COLO668 (cell line): ENCODE data around the gene STK33.

Experiments
- DNase-seq: peaks from one replicate; lab custom pipeline; 2025; ENCODE audit not compliant: unreplicated experiment; lab: John Stamatoyannopoulos, UW

Gene STK33

DNA sequence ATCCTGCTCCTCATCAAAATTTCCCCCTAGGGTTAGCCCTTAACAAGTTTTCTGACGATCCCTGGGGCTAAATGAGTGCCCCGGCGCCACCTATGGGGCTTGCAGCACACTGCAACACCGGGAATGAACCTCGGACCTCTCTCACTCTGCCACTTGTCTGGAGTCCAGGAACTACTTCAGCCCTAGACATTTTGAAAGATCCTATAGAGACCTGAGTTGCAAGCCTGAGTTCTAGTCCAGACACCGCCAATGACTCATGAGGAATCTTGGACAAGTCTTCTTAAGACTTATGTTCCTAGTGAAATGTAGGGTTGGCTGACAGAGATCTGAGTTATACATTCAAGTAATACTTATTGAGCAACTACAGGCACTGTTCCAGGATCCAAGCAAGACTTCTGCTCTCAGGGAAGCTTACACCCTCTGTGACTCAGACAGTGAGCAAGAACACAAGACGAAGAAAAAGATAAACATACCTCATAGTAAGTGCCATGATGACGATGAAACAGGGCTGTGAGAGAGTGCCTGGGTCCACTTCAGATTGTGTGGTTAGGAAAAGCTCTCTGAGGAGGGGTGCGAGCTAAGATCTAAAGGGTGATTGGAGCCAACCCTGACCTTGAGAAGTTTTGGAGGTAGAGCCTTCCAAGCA is 10.2 kb upstream of the STK33 start:
- peak; percentile 38 for DNase-seq

DNA sequence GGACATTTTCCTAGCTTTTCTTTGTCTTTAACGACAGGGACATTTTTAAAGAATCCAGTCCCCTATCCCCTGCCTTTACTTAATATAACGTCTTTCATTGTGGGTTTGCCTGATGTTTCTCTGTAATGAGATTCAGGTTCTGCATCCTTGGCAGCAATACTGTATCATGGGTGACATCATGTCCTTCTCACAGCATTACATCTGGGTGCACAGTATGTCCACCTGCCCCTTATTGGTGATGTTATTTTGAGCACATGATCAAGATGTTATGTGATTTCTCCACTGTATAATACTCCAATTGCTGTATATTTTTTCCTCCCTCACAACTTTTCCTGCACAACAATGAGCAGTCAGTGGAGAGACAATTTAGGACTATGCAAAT is 9.7 kb upstream of the STK33 start:
- no peak for DNase-seq

DNA sequence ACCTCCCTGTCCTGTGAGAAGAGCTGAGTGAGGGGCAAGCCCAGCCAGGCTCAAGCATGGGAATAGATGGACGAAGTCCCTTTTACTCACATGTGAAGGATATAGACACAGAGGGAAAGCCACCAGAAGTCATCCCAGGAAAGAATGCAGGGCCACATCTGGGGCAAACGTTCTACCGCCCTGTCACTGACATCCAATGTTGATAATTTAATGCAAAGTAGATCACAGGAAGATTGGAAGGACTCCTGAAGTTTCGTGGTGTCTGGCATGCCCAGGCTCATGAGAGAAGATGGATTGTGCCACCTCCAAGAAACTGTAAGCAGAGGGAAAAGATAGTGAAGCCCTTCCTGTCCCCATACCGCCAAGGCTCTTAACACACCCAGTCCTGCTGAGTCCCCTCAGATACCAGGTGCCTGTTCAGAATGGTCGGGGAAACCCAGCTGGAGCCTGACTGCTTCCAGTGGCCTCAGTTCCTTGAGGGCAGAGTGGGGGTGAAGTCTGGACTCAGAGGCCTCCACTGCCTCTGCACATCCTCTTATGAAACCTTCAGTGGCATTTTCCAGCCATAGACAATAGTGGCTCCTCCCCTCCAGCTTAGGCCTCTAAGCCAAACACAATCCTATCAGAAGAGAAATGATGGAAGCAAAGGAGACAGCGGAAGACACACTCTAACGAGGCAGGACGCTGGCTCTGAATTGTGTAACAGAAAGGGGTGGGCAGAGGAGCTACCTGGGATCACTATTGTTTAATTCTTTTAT is 7.5 kb upstream of the STK33 start:
- DNase-seq, result no peak

DNA sequence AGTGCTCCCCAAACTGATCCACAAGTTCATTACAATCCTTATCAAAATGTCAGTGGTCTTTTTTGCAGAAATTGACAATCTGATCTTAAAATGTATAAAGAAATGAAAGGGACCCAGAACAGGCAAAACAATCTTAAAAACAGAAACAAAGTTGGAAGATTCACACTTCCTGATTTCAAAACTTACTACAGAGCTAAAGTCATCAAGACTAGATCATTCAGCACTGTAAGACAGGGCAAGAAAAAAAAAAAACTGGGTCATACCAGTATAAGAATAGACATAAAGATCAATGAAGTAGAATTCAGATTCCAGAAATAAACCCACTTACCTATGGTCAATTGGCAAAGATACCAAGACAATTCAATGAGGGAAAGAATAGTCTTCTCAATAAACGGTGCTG is 4.5 kb upstream of the STK33 start:
- no peak for DNase-seq

DNA sequence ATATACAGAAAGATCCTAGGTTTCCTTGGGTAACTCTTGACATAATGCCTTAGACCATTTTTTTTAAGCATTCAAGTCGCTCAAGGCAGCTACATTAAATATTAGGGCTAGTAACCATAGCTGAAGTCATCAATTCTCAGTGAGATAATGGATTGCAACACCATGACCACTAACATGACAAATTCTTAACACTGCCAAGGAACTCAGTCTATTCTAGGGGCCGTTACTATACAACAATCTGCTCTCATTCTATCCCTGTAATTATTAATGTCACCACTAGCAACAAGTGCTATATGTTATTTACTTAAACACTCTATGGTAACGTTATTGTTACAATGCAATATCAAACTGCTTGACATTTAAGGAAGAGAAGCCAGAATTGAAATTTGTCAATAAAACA is 3.2 kb upstream of the STK33 start:
- no peak for DNase-seq

GRCh38 chr11:8596504-8597046 is 2.5 kb upstream of the STK33 start:
- DNase-seq, result no peak

- no peak for DNase-seq
Observed at GRCh38 chr11:8593455-8593854, 573 bp downstream of the STK33 start.

DNA sequence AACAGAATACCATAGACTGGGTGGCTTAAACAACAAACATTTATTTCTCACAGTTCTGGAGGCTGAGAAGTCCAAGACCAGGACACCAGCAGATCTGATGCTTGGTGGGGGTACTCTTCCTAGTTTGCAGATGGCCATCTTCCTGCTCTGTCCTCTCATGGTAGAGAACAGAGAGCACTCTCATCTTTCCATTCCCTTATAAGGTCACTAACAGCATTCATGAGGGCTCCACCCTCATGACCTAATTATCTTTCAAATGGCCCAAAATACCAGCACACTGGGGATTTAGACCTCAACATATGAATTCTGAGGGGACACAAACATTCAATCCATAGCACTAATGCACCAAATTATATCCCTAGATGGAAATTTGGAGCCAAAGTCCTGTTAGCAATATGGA is 6.1 kb downstream of the STK33 start:
- DNase-seq, result no peak

DNA sequence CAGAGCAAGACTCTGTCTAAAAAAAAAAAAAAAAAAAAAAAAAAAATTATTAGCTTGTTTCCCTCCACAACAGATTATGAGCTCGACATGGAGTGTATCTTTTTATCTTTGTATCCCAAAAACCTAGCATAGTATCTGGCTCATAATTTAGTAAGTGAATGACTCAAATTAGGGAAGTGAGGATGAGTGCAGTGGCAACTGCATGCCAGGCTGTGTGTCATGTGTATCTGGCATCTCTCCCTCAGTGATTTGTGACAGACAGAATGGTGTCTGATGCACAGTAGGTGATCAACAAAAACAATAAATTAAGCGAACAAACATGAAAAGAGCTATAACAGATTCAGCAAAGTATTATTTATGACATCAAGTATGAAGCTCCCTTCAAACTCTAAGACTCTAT is 7.2 kb downstream of the STK33 start:
- no peak for DNase-seq

DNA sequence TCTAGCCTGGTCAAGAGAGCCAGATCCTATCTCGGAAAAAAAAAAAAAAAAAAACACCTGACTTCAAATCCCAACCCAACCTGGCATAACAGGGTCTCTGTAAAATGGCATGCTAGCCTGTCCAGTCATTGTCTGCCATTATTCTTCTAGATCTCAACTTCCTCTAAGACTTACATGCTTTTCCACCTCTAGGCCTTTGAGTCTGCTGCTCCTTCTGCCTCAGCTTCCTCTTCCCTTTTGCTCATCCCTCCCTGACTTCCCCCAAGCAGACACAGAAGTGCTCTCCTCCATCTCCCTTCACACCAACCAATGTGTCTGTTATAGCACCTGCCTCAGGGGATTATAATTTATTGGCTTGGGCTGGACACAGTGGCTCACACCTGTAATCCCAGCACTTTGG is 7.8 kb downstream of the STK33 start:
- no peak for DNase-seq

- peak; percentile 12 for DNase-seq
Observed at GRCh38 chr11:8584511-8584910, 9.5 kb downstream of the STK33 start.

DNA sequence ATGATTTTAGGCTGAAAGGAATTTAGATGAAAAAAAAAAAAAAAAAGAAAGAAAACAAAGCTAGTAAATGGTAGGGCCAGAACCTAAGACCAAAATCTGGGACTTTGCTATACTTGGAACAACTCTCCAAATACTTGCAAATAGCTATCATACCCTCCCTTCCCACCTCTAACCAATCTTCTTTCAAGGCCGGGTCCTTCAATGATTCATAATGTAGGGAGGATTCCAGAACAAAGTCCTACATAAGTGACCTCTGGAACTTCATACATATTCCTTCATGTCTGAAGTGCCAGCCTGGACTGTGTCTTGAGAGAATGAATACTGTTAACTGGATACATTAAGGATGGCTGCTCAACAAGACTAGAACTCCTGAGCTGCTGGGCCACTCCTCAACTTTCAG is 9.9 kb downstream of the STK33 start:
- DNase-seq, result no peak

DNA sequence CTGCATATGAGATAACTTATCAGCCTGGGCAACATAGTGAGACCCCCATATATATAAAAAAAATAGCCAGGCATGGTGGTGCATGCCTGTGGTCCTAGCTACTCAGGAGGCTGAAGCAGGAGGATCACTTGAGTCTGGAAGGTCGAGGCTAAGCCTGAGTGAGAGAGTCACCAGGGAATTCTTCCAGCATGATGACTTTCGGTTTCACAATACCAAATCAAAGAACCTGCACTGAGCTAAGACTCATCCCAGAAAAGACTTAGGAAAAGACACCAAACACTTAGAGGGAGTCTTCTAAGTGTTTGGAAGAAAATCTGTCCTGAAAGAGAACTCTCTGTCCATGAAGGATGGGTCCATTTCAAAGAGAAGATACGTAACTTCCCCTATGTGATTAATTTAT is 12.7 kb downstream of the STK33 start:
- no peak for DNase-seq

- DNase-seq, result no peak
Observed at GRCh38 chr11:8577791-8578581, 16.0 kb downstream of the STK33 start.

GRCh38 chr11:8574798-8575197 is 19.2 kb downstream of the STK33 start:
- no peak for DNase-seq

- DNase-seq, result no peak
Observed at GRCh38 chr11:8573777-8574176, 20.3 kb downstream of the STK33 start.

- DNase-seq, result no peak
Observed at GRCh38 chr11:8567602-8568198, 26.3 kb downstream of the STK33 start.

DNA sequence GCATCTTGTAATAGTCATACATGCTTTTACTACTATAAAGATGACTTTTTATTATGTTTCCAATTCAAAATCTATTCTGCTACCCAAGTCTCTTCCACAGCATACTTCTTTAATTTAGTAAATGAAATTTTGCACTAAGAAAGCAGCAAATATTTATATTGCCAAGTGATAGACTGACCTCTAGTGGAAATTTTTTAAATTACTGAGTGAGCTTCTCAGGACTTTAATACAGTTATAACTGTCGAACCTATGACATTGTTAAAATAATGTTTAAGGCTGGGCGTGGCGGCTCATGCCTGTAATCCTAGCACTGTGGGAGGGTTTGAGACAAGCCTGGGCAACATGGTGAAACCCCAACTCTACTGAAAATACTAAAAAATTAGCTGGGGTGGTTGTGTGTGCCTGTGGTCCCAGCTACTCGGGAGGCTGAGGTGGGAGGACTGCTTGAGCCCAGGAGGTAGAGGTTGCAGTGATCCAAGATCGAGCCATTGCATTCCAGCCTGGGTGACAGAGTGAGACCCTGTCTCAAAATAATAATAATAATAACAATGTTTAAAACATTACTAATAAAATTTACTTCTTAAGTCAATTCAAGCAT is 27.3 kb downstream of the STK33 start:
- DNase-seq, result no peak

DNA sequence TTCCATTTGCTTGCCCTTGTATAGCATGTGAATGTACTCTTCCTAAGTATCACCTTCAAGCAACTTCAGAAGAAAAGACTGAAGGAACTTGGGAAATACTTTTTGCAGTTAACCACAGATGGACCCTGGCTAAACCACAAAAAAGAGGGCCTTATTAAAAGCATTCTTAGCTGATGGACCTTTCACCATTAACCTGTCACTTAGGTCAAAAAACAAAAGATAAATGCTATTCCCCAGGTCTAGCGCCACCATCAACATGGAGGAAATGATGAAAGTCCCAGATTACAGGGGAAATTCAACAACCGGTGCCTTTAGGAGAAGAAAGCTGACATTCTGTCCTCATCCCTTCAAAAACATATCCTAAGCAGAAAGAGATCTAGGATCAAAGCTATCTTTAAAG is 29.5 kb downstream of the STK33 start:
- DNase-seq, result no peak

- DNase-seq, result no peak
Observed at GRCh38 chr11:8561461-8561860, 32.6 kb downstream of the STK33 start.

DNA sequence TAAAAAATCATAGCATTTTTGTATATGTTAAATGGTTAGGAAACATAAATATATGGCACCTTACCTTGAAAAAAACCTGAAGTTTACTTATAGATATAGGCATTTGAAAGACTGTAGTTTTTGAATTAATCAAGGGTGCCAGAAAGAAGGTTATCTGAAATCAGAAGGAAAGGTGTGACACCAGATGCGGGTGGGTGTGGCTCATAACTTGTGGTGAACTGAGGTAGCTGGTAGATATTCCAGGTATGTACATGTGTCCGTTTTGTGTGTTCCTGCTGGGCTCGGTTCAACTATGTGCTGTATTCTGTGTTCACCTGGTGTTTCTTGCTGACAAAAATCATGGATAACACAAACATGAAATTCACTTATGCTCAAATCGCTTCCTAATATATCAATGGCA is 35.6 kb downstream of the STK33 start:
- DNase-seq, result no peak
